Activated CD4-positive, alpha-beta T cell treated with anti-CD3 and anti-CD28 coated beads, Interleukin-2, amount 10 ng/mL, durations not matched to agents 24 days and 14 days (primary cell): Measurements from ENCODE around the gene WNK3. TPM values are rescaled to one million over a fixed set of nuclear protein-coding genes. Genes with fewer than 3 reads are reported as not detected.

Source experiments
- DNase-seq: peaks from one replicate; pipeline ENCODE4 v3.0.0; 2022
- H3K27ac Mint-ChIP-seq: one replicate; pipeline ENCODE4 v1.8.0; 2022; ENCODE audit warnings: mild to moderate bottlenecking, mixed read lengths
- H3K27me3 Mint-ChIP-seq: one replicate; pipeline ENCODE4 v1.8.0; 2022; ENCODE audit warnings: mixed read lengths
- H3K36me3 Mint-ChIP-seq: one replicate; pipeline ENCODE4 v1.8.0; 2022; ENCODE audit warnings: low read depth, mild to moderate bottlenecking, mixed read lengths
- H3K4me1 Mint-ChIP-seq: one replicate; pipeline ENCODE4 v1.8.0; 2021; ENCODE audit warnings: mixed read lengths
- H3K4me3 Mint-ChIP-seq: one replicate; pipeline ENCODE4 v1.8.0; 2022; ENCODE audit warnings: mild to moderate bottlenecking, moderate library complexity, mixed read lengths
- H3K9me3 Mint-ChIP-seq: one replicate; pipeline ENCODE4 v1.8.0; 2021; ENCODE audit warnings: mixed read lengths
- intact Hi-C: fragments of 100-400 bp; cut with micrococcal nuclease; formaldehyde crosslinking; loops from one replicate; pipeline ENCODE4 v1.15.1; 2023
- total RNA-seq: library from RNA; stranded (reverse); gene quantifications from 2 replicates; pipeline ENCODE4 v1.2.3, GENCODE V29; 2022

Gene WNK3
- total RNA-seq, 1 donor from 2014 or later: 0.12 TPM

DNA sequence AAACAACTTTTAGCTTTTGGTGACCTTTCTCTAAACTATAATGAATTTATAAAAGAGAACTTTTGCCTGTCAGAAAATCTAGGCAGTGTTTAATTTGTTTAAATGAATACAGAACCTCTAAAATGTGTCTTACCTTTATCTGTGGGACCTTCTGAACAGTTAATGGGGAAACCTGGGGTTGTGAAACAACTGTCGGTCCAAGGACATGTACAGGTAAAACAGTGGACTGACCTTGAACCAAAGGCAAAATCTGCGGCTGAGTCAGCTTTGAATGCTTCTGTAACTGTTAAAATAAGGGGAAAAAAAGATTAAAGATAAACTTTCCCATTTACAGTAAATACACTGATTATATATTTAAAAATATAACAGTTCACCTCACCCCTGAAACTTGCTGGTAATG is 65.1 kb downstream of the WNK3 start:
- no peaks in the 10 kb centered on the region for H3K9me3 Mint-ChIP-seq
- H3K36me3 Mint-ChIP-seq: no peaks in the 10 kb centered on the region
- H3K27me3 Mint-ChIP-seq: no peaks in the 10 kb centered on the region
- intact Hi-C loops: no loop called here
- H3K4me1 Mint-ChIP-seq: no peaks in the 10 kb centered on the region
- H3K4me3 Mint-ChIP-seq: no peak overlapping the region
- no peak overlapping the region for H3K27ac Mint-ChIP-seq
- DNase-seq: no peak

DNA sequence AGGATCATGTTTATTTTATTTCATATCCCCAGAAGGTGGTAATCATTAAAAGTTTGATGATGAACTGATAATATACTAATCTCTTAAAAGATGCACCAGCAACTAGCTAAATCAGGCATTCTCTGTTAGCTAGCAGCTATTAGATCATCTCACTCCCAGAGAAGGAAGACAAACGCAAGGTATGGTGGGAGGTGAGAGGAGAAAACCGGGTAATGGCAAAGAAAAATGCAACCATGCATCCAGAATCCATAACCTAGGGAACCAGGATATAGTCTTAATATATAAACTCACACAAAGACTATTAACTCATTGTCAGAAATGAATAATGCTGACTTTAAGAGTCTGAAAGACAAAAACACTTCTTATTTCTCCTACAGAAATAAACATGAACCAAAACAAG is 66.1 kb downstream of the WNK3 start:
- peaks cover 3% of the 10 kb centered on the region for H3K27me3 Mint-ChIP-seq
- H3K9me3 Mint-ChIP-seq: no peaks in the 10 kb centered on the region
- no peak overlapping the region for H3K4me3 Mint-ChIP-seq
- no peaks in the 10 kb centered on the region for H3K36me3 Mint-ChIP-seq
- H3K27ac Mint-ChIP-seq: no peak overlapping the region
- DNase-seq: no peak
- intact Hi-C loops: no loop called here
- H3K4me1 Mint-ChIP-seq: no peaks in the 10 kb centered on the region

DNA sequence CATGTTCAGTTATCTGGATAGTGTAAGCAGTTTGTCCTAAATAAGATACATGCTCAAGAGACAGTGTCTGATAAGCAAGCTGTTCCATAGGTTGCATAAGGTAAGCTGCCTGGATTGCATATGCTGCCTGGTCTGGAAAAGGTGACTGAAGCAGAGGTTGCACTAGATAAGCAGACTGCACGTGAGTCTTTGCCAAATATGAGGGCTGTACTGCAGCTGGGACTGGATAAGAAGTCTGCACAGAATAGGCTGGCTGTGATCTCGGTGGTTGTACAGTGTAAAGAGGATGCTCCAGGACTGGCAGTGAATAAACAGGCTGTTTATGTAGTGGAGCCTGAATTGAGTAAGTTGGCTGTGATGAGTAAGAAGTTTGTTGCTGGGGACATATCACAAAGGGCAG is 68.9 kb downstream of the WNK3 start:
- Mint-ChIP-seq H3K9me3 (no peaks in the 10 kb centered on the region), H3K36me3 (no peaks in the 10 kb centered on the region), H3K27me3 (peaks cover 3% of the 10 kb centered on the region), H3K27ac (no peak overlapping the region), H3K4me1 (no peaks in the 10 kb centered on the region), H3K4me3 (no peak overlapping the region)
- intact Hi-C loops: no loop called here
- DNase-seq: no peak

DNA sequence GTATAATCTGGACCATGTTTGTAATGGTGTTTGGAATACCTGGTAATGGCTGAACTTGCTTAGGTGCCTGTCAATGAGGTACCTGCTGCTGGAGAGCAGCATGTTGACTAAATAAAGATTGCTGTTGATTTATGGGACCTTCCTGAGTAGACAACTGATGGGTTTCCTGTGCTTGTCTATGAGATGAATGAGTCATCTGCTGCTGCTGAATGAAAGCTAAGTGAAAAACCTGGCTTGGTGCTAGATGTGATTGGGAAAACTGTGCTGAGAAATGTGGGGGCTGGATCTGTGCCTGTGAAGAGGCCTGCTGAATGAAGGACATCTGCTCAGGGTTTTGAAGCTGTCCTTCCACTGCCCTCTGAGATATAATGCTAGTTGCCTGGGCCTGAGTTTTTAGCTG is 69.6 kb downstream of the WNK3 start:
- Mint-ChIP-seq H3K27me3 (peaks cover 3% of the 10 kb centered on the region), H3K36me3 (no peaks in the 10 kb centered on the region), H3K27ac (no peak overlapping the region), H3K4me1 (no peaks in the 10 kb centered on the region), H3K4me3 (no peak overlapping the region), H3K9me3 (no peaks in the 10 kb centered on the region)
- DNase-seq: no peak
- intact Hi-C loops: no loop called here

DNA sequence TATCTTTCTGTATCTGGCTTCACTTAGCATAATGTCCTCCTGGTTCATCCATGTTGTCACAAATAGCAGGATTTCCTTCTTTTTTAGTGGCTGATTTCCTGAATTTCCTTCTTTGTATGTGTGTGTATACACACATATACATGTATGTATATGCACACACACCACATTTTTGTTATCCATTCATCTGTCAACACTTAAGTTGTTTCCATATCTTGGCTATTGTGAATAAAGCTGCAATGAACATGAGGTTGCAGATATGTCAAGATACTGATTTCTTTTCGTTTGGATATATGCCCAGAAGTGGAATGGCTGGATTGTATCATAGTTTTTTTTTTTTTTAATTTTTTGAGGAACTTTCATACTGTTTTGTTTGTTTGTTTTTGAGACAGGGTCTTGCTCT is 76.2 kb downstream of the WNK3 start:
- no peaks in the 10 kb centered on the region for H3K9me3 Mint-ChIP-seq
- H3K4me3 Mint-ChIP-seq: no peak overlapping the region
- H3K27ac Mint-ChIP-seq: no peak overlapping the region
- no peaks in the 10 kb centered on the region for H3K27me3 Mint-ChIP-seq
- DNase-seq: no peak
- H3K36me3 Mint-ChIP-seq: no peaks in the 10 kb centered on the region
- intact Hi-C loops: no loop called here
- no peaks in the 10 kb centered on the region for H3K4me1 Mint-ChIP-seq

DNA sequence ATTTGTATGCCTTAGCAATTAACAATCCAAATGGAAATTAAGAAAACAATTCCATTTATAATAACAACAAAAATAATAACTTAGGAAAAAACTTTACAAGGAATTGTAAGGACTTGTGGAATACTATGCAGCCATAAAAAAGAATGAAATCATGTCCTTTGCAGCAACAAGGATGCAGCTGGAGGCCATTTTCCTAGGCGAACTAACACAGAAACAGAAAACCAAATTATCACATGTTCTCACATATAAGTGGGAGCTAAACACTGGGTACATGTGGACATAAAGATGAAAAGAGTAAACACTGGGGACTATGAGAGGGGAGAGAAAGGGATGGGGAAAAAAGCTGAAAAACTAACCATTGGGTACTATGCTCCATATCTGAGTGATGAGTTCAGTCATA is 77.4 kb downstream of the WNK3 start:
- Mint-ChIP-seq H3K9me3 (no peaks in the 10 kb centered on the region), H3K4me3 (no peak overlapping the region), H3K27me3 (no peaks in the 10 kb centered on the region), H3K4me1 (no peaks in the 10 kb centered on the region), H3K27ac (no peak overlapping the region), H3K36me3 (no peaks in the 10 kb centered on the region)
- no peak for DNase-seq
- intact Hi-C loops: no loop called here

DNA sequence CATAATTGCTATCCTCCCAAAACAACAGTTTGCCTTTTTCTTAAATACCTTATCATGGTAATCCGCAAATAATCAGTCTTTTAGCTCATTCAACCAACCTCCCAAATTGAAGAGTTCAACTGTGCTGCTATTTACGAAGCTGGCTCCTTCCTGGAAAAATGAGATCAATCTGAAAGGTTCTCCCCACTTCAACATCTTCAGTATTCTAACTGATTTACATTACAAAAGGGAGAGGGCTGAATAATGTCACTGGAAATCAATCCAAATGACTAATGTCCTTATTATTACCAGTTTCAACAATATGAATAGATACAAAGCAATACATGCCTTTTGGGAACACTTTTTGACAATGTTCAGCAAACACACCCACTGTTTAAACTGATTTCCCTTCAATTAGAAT is 86.2 kb downstream of the WNK3 start:
- Mint-ChIP-seq H3K27me3 (no peaks in the 10 kb centered on the region), H3K4me3 (no peak overlapping the region), H3K4me1 (no peaks in the 10 kb centered on the region), H3K9me3 (no peaks in the 10 kb centered on the region), H3K27ac (no peak overlapping the region), H3K36me3 (no peaks in the 10 kb centered on the region)
- no peak for DNase-seq
- intact Hi-C loops: no loop called here

DNA sequence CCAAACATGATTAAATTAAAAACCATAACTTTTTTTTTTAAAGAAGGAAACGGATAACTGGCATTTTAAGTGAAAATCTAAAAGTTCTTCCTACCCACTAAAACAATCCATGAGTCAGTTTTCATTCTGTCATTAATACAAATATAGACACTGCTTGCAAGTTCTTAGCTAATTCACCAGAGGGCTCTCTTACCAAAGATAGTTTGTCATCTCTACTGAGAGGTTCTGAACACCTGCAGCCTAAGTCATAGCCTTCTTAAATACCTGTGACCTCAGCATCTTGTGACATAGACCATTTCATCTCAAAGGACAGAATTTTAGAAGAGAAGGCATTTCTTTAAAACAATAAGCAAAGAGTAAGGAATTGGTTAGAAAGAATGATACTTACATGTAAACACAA is 109.5 kb downstream of the WNK3 start:
- Mint-ChIP-seq H3K36me3 (no peaks in the 10 kb centered on the region), H3K27ac (no peak overlapping the region), H3K9me3 (no peaks in the 10 kb centered on the region), H3K4me3 (no peak overlapping the region), H3K27me3 (no peaks in the 10 kb centered on the region), H3K4me1 (no peaks in the 10 kb centered on the region)
- intact Hi-C loops: no loop called here
- no peak for DNase-seq

DNA sequence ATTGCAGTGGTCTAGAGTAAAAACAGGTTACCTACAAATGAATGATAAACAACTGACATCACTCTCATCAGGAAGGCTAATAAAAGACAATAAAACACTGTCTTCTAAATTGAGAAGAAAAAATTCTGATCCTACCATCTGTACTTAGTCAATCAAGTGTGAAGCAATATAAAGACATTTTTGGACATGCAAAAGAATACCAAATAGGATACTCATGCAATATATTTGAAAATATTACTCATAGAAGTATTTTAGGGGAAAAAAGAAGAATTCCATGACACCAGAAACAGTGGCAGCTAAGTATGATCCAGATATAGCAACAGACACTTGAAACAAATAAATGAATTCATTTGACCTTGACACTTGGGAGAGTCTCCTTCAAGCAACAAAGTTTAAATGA is 111.0 kb downstream of the WNK3 start:
- no peaks in the 10 kb centered on the region for H3K9me3 Mint-ChIP-seq
- intact Hi-C loops: no loop called here
- H3K36me3 Mint-ChIP-seq: no peaks in the 10 kb centered on the region

DNA sequence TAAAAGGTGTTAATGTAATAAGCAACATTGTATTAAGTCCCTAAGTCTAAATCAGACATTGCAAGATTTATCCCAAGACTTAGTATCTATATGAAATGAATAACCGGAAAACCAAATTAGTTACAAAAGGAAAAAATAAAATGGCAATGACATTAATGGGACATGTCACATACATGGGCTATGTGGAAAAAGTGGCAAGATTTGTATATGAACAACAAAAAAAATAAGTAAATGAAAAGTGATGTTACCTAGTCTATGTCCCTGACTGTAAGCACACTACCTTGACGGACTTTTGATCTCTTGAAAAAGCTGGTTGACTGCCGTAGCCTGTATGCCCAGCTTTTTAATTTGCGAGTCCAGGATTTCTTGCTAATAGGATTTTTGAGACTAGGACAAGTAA is 119.3 kb downstream of the WNK3 start:
- no peaks in the 10 kb centered on the region for H3K27me3 Mint-ChIP-seq
- H3K27ac Mint-ChIP-seq: no peak overlapping the region
- no peaks in the 10 kb centered on the region for H3K36me3 Mint-ChIP-seq
- H3K9me3 Mint-ChIP-seq: no peaks in the 10 kb centered on the region
- DNase-seq: no peak
- H3K4me3 Mint-ChIP-seq: no peak overlapping the region
- intact Hi-C loops: no loop called here
- no peaks in the 10 kb centered on the region for H3K4me1 Mint-ChIP-seq

More for the DNA sequence above, 111.0 kb downstream of the WNK3 start:
- no peak overlapping the region for H3K4me3 Mint-ChIP-seq
- no peaks in the 10 kb centered on the region for H3K4me1 Mint-ChIP-seq
- DNase-seq: no peak
- no peak overlapping the region for H3K27ac Mint-ChIP-seq
- H3K27me3 Mint-ChIP-seq: no peaks in the 10 kb centered on the region

DNA sequence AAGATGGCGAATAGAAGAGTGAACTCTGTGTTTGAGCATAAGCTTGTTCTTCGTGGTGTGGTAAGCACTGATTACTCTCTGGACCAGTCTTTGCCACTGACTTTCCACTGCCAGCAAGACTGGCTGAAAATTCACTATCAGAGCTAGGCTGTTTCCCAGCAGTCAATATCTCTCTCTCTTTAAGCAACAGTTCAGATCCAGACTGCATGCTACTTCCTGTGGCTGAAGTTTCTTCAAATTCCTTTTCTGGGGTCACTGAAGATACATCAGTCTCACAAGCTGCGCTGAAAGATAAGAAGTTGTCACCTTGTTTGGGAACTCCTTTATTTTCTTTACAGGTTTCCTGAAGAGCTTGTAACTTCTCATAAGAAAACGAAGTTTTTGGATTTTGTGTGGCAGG is 120.8 kb downstream of the WNK3 start:
- intact Hi-C loops: no loop called here
- Mint-ChIP-seq H3K4me3 (no peak overlapping the region), H3K36me3 (no peaks in the 10 kb centered on the region), H3K27me3 (no peaks in the 10 kb centered on the region), H3K4me1 (no peaks in the 10 kb centered on the region), H3K9me3 (no peaks in the 10 kb centered on the region), H3K27ac (no peak overlapping the region)
- DNase-seq: no peak

DNA sequence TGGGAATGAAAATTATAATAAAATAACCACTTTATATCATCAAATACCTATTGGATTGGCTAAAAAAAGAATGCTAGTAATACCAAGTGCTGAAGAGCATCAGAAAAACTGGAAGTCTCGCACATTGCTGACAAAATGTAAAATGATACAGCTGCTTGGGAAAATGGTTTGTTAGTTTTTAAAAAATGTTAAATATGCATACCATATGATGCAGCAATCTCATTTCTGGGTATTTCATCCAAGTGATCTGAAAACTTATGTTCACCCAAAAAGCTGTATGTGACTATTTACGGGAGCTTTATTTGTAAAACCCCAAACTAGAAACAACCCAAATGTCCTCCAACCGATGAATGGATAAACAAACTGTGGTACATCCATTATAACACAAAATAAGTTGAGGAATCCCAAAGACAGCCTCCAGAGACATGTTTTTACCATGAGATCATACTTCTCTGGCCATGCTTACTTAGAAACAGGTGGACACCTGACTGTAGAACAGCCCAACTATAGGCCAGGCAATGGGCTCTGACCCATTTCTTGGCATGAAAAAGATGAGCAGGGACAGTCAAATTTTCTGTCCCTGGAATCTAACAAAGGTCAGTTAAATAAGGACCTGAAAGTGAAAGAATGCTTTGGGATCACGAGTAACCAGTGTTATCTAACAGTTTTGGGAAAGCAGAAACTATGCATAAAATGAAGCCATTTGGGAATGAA is 127.3 kb downstream of the WNK3 start:
- H3K27ac Mint-ChIP-seq: no peak overlapping the region
- no peak for DNase-seq
- H3K9me3 Mint-ChIP-seq: no peaks in the 10 kb centered on the region
- intact Hi-C loops: no loop called here
- H3K4me3 Mint-ChIP-seq: no peak overlapping the region
- peaks cover 1% of the 10 kb centered on the region for H3K27me3 Mint-ChIP-seq
- H3K36me3 Mint-ChIP-seq: no peaks in the 10 kb centered on the region
- no peaks in the 10 kb centered on the region for H3K4me1 Mint-ChIP-seq

DNA sequence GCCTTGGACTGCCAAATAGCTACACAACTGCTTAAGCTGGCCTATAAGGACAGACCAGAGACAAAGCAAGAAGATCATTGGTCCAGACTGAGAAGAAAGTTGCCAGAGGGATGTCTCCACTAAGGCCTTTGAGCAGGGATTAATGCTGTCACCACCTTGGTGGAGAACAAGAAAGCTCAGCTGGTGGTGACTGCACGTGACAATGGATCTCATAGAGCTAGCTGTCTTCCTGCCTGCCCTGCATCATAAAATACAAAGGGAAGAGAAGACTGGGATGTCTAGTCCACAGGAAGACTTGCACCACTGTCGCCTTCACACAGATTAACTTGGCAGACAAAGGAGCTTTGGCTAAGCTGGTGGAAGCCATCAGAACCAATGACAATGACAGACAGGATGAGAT is 134.3 kb downstream of the WNK3 start:
- Mint-ChIP-seq H3K27ac (no peak overlapping the region), H3K9me3 (no peaks in the 10 kb centered on the region), H3K36me3 (no peaks in the 10 kb centered on the region), H3K4me3 (no peak overlapping the region), H3K27me3 (no peaks in the 10 kb centered on the region), H3K4me1 (no peaks in the 10 kb centered on the region)
- no peak for DNase-seq
- intact Hi-C loops: no loop called here

DNA sequence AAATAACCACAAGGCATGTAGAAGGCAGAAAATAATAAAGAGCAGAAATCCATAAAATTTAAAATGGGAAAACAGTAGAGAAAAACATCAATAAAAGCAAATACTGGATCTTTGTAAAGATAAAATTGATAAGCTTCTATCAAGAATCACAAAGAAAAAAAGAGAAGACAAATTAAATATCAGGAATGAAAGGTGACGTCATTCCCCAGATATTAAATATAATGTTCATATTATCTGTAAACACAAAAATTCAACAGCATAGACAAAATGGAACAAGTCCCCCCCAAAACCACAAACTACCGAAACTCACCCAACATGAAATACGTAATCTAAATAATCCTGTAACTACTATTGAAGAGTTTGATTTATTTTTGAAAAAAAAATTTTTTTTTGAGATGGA is 144.2 kb downstream of the WNK3 start:
- intact Hi-C loops: no loop called here
- Mint-ChIP-seq H3K27ac (no peak overlapping the region), H3K36me3 (no peaks in the 10 kb centered on the region), H3K9me3 (no peaks in the 10 kb centered on the region), H3K27me3 (no peaks in the 10 kb centered on the region), H3K4me1 (no peaks in the 10 kb centered on the region), H3K4me3 (no peak overlapping the region)
- DNase-seq: no peak

DNA sequence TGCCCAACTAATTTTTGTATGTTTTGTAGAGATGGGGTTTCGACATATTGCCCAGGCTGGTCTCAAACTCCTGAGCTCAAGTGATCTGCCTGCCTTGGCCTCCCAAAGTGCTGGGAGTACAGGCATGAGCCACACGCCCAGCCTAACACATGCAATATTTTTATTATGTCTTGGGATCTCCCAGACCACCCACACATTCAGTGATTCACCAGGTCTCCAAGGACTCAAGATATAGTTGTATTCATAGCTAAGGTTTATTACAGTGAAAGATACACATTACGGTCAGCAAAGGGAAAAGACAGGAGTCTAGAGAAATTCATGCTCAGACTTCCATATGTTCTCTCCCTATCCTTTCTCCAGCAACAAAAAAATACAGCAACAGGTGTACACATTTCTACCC is 149.3 kb downstream of the WNK3 start:
- Mint-ChIP-seq H3K27me3 (no peaks in the 10 kb centered on the region), H3K9me3 (no peaks in the 10 kb centered on the region), H3K4me3 (no peak overlapping the region), H3K36me3 (no peaks in the 10 kb centered on the region), H3K27ac (no peak overlapping the region), H3K4me1 (no peaks in the 10 kb centered on the region)
- no peak for DNase-seq
- intact Hi-C loops: no loop called here
